ENCODE measurements around the gene TBC1D14.

Gene TBC1D14

DNA sequence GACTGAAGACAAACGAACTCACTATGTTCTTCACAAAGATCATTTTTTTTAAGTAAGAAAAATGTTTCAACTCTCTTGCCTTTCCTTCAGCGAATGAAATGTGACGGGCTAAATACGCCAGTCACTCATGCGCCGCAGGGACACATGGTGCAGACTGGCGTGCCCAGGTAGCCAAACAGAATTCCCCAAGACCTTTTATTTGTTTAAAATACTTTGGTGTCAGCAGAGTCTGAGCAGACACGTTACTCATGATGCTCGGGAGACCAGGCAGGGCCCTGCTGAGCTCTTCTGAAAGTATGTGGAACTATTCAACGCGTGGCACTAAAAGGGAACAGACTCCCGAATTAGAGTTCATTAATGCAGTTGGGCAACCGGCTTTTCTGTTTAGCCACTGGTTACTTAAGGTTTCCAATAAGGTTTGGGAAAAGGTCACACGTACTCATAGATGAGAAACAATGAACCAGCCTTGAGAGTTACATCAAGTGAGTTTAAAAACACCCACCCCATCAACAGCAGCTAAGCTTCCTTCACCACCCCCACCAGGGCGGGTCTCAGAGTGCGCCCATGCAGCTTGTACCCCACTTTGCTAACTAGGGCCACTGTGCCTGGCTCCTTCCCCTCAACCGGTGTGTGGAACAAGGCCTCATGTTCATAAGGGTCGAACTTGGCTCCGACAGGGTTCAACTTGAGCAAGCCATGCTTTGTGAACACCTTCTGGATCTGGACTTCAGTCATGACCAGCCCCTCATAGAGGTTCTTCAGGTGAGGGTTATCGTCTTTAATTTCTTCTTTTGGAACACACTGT lies 150.9 kb downstream of the TBC1D14 start:
- in situ Hi-C loops (cut with MboI; ENCODE audit: low sequenced_read_pairs, unreplicated experiment): loop anchor here (10.0 kb wide), 1 partner anchor 346 kb away; the partner anchor contains the start of gene BLOC1S4
- TF ChIP-seq, protein P1, sequence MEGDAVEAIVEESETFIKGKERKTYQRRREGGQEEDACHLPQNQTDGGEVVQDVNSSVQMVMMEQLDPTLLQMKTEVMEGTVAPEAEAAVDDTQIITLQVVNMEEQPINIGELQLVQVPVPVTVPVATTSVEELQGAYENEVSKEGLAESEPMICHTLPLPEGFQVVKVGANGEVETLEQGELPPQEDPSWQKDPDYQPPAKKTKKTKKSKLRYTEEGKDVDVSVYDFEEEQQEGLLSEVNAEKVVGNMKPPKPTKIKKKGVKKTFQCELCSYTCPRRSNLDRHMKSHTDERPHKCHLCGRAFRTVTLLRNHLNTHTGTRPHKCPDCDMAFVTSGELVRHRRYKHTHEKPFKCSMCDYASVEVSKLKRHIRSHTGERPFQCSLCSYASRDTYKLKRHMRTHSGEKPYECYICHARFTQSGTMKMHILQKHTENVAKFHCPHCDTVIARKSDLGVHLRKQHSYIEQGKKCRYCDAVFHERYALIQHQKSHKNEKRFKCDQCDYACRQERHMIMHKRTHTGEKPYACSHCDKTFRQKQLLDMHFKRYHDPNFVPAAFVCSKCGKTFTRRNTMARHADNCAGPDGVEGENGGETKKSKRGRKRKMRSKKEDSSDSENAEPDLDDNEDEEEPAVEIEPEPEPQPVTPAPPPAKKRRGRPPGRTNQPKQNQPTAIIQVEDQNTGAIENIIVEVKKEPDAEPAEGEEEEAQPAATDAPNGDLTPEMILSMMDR (IDR thresholded peaks at IDR 0.05; ENCODE audit: borderline replicate concordance, control extremely low read depth, extremely low read depth, insufficient read depth, missing control alignments): no peak
- DNase-seq (ENCODE audit: low spot score): no peak

DNA sequence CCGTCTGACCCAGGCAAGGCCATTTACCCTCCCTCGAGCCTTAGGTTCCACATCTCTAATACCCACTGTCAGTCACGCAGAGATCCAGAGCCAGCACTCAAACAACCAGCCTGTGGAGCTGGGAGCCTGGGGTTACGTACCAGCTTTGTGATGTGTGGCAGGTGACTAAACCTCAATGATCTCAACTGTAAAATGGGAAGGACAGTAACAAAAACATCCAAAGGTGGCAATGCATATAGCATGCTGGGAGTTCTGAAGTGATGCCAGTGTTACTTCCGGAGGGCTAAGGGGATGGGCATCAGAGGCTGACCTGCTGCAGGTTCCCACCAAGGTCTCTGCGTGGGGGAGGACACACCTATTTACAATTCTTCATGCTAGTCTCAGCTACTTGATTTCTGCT lies 152.2 kb downstream of the TBC1D14 start:
- TF ChIP-seq, protein P1 (IDR thresholded peaks at IDR 0.05; ENCODE audit: borderline replicate concordance, control extremely low read depth, extremely low read depth, insufficient read depth, missing control alignments): no peak
- no peak for DNase-seq (ENCODE audit: low spot score)
- in situ Hi-C loops (cut with MboI; ENCODE audit: low sequenced_read_pairs, unreplicated experiment): loop anchor here (10.0 kb wide), 1 partner anchor 347 kb away; the partner anchor contains the start of gene BLOC1S4

DNA sequence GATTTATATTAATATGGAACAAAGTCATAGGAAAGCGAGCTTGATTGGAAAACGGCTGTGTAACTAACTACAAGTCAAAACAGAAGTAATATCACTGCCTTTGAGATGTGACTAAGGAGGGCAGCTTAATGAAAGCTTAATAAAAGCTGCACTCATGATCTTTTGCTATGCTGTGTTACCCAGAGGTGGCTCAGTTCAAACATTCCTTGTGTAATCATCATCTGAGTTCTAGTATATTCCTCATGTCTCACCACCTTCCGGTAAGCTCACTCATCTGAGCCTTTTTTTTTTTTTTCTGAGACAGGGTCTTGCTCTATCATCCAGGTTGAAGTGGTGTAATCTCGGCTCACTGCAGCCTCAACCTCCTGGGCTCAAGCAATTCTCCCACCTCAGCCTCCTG lies 153.2 kb downstream of the TBC1D14 start:
- no peak for DNase-seq (ENCODE audit: low spot score)
- TF ChIP-seq, protein P1 (IDR thresholded peaks at IDR 0.05; ENCODE audit: borderline replicate concordance, control extremely low read depth, extremely low read depth, insufficient read depth, missing control alignments): no peak
- in situ Hi-C loops (cut with MboI; ENCODE audit: low sequenced_read_pairs, unreplicated experiment): loop anchor here (10.0 kb wide), 1 partner anchor 348 kb away; the partner anchor contains the start of gene BLOC1S4

DNA sequence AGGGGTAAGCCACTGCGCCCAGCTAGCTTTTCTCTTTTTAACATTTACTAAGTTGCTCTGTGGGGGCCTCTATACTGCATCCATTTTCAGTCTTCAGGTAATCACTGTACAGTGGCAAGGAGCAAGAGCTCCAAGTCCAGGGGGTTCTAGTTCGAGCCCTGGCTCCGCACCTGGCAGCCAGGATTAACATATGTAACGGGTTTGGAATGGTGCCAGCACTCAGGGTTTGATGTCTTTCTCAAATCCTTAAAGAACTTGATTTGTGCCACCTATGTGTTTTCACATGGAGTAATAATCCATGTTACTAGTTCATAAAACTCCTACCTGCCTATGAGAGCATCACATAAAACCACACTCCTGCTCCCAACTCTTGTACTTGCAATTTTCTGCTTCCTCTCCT lies 153.7 kb downstream of the TBC1D14 start:
- TF ChIP-seq, protein P1 (IDR thresholded peaks at IDR 0.05; ENCODE audit: borderline replicate concordance, control extremely low read depth, extremely low read depth, insufficient read depth, missing control alignments): no peak
- DNase-seq (ENCODE audit: low spot score): no peak
- in situ Hi-C loops (cut with MboI; ENCODE audit: low sequenced_read_pairs, unreplicated experiment): loop anchor here (10.0 kb wide), 1 partner anchor 349 kb away; the partner anchor contains the start of gene BLOC1S4

DNA sequence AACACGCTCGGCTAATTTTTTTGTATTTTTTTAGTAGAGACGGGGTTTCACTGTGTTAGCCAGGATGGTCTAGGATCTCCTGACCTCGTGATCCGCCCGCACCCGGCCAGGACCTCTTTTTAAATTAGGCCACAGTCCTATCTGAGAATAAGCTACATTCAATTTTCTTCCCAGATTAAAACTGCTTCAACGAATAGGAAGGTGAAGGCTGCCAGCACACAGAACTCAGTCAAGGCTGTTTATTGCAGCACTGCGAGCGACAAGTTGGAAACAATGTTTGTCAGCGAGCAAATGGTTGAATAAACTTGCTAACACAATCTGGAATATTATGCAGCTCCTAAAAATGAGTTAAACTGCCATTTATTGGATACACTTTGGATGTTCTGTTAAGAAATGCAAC lies 156.4 kb downstream of the TBC1D14 start:
- in situ Hi-C loops (cut with MboI; ENCODE audit: low sequenced_read_pairs, unreplicated experiment): loop anchor here (10.0 kb wide), 1 partner anchor 351 kb away; the partner anchor contains the start of gene BLOC1S4
- no peak for DNase-seq (ENCODE audit: low spot score)
- TF ChIP-seq, protein P1 (IDR thresholded peaks at IDR 0.05; ENCODE audit: borderline replicate concordance, control extremely low read depth, extremely low read depth, insufficient read depth, missing control alignments): no peak

DNA sequence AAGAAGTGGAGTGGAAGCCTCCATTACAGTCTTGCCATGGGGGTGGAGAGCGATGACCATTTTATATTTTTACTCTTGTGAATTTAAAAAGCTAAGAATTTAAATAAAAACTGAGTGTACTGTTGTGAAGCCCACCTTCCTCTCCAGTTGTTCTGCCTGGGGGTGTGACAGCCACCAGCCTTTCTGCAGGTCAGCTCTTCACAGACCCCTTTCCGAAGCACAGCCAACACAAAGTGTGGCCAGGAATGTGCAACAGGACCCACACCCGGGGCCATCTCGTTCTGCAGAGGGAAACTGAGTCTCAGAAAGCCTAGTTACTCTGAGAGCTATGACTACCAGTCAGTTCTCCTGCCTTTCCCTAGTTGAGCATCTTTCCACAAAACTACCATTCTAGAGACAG lies 156.9 kb downstream of the TBC1D14 start:
- TF ChIP-seq, protein P1 (IDR thresholded peaks at IDR 0.05; ENCODE audit: borderline replicate concordance, control extremely low read depth, extremely low read depth, insufficient read depth, missing control alignments): no peak
- in situ Hi-C loops (cut with MboI; ENCODE audit: low sequenced_read_pairs, unreplicated experiment): loop anchor here (10.0 kb wide), 1 partner anchor 352 kb away; the partner anchor contains the start of gene BLOC1S4
- DNase-seq (ENCODE audit: low spot score): no peak
